GM10847 (cell line): ENCODE results near the gene MYO16.

ENCODE experiments used
- POLR2A ChIP-seq: IDR thresholded peaks from 2 replicates; pipeline ENCODE4 v1.6.1; 2011; ENCODE audit not compliant: insufficient read length; ENCODE audit errors: extremely low read depth

Gene MYO16

GRCh38 chr13:109146912-109147647, 517.7 kb downstream of the MYO16 start:
- TF ChIP-seq POLR2A: no peak

GRCh38 chr13:109148243-109148642, 518.8 kb downstream of the MYO16 start:
- TF ChIP-seq POLR2A: no peak

- TF ChIP-seq POLR2A: no peak
These were observed 521.3 kb downstream of the MYO16 start for GRCh38 chr13:109150696-109151095.

- no peak for TF ChIP-seq POLR2A
These were observed 521.8 kb downstream of the MYO16 start for GRCh38 chr13:109151255-109151654.

- TF ChIP-seq POLR2A: no peak
These were observed 522.3 kb downstream of the MYO16 start for GRCh38 chr13:109151696-109152095.

GRCh38 chr13:109152311-109152820, 523.0 kb downstream of the MYO16 start:
- TF ChIP-seq POLR2A: no peak

GRCh38 chr13:109152941-109153340, 523.5 kb downstream of the MYO16 start:
- TF ChIP-seq POLR2A: no peak

- TF ChIP-seq POLR2A: no peak
These were observed 524.7 kb downstream of the MYO16 start for GRCh38 chr13:109154146-109154545.

GRCh38 chr13:109154546-109154945, 525.1 kb downstream of the MYO16 start:
- no peak for TF ChIP-seq POLR2A

GRCh38 chr13:109154966-109155761, 525.8 kb downstream of the MYO16 start:
- TF ChIP-seq POLR2A: no peak

GRCh38 chr13:109156181-109156935, 526.9 kb downstream of the MYO16 start:
- no peak for TF ChIP-seq POLR2A

- TF ChIP-seq POLR2A: no peak
These were observed 527.9 kb downstream of the MYO16 start for GRCh38 chr13:109157275-109157674.

GRCh38 chr13:109158383-109158782, 529.0 kb downstream of the MYO16 start:
- no peak for TF ChIP-seq POLR2A

GRCh38 chr13:109159650-109160309, 530.4 kb downstream of the MYO16 start:
- TF ChIP-seq POLR2A: no peak

GRCh38 chr13:109160357-109160756, 530.9 kb downstream of the MYO16 start:
- TF ChIP-seq POLR2A: no peak

GRCh38 chr13:109160887-109161669, 531.7 kb downstream of the MYO16 start:
- no peak for TF ChIP-seq POLR2A
